A549 (cell line): ENCODE data around the gene RRAS.

Experiments
- CEBPB ChIP-seq, 2 experiments: fragments of >200 bp in 1 of 2; sonication (Bioruptor Twin) in 1 of 2; formaldehyde crosslinking in 1 of 2; IDR thresholded peaks; 2 replicates each; pipeline ENCODE4 v1.6.1; 2012 to 2016
- CHD2 ChIP-seq: fragments of 150-350 bp; IDR thresholded peaks from 2 replicates; pipeline ENCODE4 v1.6.1; 2014; ENCODE audit warnings: low read length; ENCODE audit not compliant: partially characterized antibody
- CTCF ChIP-seq: fragments of >200 bp; sonication (Bioruptor Twin); formaldehyde crosslinking; IDR thresholded peaks from 3 replicates; pipeline ENCODE4 v1.5.1; 2016
- KDM1A ChIP-seq: fragments of 200-600 bp; sonication (generic); IDR thresholded peaks from 2 replicates; pipeline ENCODE4 v1.6.1; 2016; ENCODE audit warnings: low read depth, mild to moderate bottlenecking
- KDM5A ChIP-seq: fragments of 200-600 bp; sonication (generic); IDR thresholded peaks from 2 replicates; pipeline ENCODE4 v1.6.1; 2016; ENCODE audit warnings: antibody characterized with exemption, mild to moderate bottlenecking
- MAX ChIP-seq: IDR thresholded peaks from 2 replicates; pipeline ENCODE4 v1.6.1; 2012
- MYC ChIP-seq: IDR thresholded peaks from 2 replicates; pipeline ENCODE4 v1.6.1; 2012; ENCODE audit warnings: mild to moderate bottlenecking, inconsistent platforms, low read length, improper control_type of control experiment, borderline replicate concordance

GRCh38 chr19:49654581-49654980 lies 14.6 kb upstream of the RRAS start:
- no peak for TF ChIP-seq CTCF
- no peak for TF ChIP-seq CEBPB (IDR thresholded peaks at IDR 0.05)
- no peak for TF ChIP-seq CHD2
- no peak for TF ChIP-seq KDM5A
- no peak for TF ChIP-seq KDM1A
- TF ChIP-seq MYC: no peak
- TF ChIP-seq MAX: no peak
